GM19328 (cell line): ENCODE results near the gene CAPN13.
"Not testable (repeated sequence)": the region's sequence is repeated elsewhere in the genome, so short reads cannot be mapped to it uniquely, and the experiment has no call there.

Experiments used
- ATAC-seq: cut with Tn5 transposase; IDR thresholded peaks from one replicate; pipeline ENCODE4 v1.9.1; 2021; ENCODE audit warnings: mild to moderate bottlenecking, moderate library complexity; ENCODE audit not compliant: unreplicated experiment

The CAPN13 gene

DNA sequence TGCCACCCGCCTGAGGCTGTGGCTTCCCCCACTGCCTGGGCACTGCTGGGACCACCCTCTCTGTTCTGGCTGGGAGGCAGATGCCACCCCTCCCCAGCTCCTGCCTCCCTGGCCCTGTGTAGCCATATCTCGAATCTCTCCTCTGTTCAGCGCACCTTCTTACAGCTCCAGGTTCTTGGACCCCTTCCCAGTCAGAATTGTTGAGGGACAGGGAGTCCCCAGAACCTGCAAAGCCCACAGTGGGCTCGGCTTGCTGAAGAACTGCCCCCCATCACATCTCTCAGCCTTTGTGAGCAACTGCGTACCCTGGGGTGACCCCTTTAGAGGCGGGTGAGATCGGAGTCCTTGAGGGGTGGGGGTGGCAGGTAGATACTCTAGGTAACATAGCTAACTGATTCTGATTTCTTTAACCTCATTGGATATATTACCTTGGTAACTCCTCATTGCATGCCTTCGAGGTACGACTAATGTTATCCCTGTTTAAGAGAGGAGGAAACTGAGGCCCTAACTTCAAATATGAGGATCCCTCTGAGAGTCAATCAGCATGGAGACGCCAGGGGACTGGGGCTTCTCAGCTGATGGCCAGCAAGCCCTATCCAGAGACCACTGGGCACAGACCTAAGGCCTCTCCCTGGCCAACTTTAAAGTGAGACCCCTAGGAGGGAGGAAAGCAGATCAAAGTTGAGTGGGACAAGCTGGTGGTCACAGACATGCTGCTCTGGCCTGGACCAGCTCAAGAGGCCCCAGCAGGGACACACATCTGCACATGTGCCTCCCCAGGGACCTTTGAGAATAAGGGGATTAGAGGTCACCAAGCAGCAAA, 101.3 kb downstream of the CAPN13 start:
- ATAC-seq: no peak

DNA sequence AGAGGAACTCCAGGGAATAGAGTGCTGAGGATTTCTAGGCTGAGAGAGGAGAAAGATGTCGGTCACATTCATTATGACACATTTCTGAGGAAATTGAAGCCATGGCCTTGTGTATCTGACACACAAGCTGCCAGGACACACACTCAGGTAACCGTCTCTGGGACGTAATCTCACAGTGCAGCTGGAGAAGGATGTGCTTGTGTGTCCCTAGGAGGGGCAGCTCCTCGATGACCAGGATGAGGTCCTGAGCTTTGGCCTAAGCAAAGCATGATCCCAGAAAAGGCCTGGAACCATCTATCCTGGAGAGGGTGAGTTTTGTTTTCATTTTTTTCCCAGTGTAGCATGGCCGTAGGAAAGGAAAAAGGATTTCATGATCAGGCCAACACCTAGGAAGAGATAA, 102.2 kb downstream of the CAPN13 start:
- no peak for ATAC-seq

DNA sequence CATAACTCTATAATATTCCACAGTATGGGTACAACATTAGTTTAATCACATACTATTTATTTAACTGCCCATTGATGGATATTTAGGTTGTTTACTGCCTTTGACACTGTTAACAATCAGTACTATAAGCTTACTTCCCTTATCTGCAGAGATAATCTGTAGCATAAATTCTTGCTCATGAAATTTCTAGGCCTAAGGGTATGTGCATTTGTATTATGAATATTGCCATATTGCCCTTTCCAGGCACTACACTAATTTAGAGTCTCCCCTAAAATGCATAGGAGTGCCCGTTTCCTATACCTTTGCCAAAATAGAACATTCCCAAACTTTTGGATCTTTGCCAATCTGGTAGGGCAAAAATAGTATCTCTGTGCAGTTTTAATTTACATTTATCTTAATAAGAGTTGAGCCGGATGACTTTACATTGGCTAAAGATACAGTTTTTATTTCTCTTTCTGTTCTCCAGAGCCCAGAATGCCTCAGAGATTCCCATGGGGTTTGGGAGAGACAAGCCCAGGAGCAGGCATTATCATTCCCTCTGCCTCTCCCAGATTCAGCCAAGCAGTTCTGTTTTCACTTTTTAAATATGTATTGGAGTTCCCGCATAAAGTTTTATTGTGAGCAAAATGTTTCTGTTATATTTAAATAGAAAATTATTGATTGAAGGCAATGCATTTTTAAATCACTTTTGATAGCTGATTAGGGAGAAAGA, 102.8 kb downstream of the CAPN13 start:
- no peak for ATAC-seq

DNA sequence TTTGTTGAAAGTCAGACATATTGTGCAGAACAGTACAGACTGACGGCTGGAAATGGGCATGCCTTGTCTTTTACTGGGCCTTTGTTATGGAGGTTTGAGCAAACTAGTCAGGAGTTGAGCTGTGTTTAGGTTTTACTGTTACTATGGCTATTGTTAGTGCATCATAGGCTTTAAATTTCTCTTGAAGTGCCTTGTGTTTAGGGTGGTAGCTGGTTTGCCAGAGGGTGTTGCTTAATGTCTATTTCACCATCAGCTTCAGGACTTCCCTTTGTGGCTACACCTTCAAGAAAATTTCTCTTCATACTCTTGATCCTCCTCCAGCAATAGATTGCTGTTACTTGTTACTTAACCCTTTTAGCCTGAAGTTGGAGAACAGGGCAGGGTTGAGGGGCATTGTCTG, 104.6 kb downstream of the CAPN13 start:
- no peak for ATAC-seq

DNA sequence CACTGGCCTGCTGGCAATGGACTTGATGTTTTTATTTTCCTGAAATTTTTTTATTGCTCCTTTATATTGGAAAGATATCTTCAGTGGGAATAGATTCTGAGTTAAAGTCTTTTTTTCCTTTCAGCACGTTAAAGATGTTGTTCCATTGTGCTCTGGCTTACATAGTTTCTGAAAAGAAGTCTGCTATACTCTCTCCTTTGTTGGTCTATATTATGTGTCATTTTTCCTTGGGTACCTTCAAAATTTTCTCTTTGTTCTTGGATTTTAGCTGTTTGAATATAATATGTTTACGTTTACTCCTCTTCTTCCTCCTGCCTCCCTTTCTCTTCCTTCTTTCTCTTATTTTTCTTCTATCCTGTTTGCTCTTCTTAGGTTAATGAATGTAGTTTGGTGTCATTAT, 105.5 kb downstream of the CAPN13 start:
- ATAC-seq: no peak

DNA sequence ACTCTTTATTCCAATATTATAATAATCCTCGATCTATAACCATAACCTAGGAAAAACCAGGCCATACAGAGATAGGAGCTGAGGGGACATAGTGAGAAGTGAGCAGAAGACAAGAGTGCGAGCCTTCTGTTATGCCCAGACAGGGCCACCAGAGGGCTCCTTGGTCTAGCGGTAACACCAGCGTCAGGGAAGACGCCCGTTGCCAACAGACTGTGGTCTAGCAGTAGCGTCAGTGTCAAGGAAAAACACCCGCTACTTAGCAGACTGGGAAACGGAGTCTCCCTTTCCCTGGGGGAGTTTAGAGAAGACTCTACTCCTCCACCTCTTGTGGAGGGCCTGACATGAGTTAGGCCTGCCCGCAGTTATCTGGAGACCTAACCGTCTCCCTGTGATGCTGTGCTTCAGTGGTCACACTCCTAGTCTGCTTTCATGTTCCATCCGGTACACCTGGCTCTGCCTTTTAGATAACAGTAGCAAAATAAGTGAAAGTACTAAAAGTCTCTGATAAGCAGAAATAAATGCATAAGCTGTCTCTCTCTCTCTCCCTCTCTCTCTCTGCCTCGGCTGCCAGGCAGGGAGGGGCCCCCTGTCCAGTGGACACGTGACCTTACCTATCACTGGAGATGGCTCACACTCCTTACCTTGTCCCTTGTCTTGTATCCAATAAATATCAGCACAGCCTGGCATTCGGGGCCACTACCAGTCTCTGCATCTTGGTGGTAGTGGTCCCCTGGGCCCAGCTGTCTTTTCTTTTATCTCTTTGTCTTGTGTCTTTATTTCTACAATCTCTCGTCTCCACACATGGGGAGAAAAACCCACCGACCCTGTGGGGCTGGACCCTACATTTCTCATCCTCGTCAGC, 109.8 kb downstream of the CAPN13 start:
- ATAC-seq: not testable (repeated sequence)

DNA sequence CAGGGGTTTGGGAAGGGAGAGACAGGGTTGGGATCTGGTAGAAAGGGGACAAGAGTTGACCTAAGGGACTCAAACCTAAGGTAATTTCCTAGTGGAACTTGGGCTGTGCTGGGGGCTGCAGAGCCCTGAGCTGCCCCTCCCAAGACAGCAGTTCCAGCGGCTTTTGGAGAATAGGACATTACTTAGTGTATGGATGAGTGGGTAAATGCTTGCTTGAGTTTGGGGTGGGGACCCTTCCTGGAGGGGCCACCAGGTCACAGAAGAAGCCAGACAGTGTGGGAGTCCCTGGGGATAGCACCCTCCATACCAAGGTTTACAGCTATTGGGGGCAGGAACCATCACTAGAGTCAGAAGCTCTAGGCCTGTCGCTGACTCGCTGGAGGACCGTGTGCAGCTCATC, 111.5 kb downstream of the CAPN13 start:
- ATAC-seq: no peak

DNA sequence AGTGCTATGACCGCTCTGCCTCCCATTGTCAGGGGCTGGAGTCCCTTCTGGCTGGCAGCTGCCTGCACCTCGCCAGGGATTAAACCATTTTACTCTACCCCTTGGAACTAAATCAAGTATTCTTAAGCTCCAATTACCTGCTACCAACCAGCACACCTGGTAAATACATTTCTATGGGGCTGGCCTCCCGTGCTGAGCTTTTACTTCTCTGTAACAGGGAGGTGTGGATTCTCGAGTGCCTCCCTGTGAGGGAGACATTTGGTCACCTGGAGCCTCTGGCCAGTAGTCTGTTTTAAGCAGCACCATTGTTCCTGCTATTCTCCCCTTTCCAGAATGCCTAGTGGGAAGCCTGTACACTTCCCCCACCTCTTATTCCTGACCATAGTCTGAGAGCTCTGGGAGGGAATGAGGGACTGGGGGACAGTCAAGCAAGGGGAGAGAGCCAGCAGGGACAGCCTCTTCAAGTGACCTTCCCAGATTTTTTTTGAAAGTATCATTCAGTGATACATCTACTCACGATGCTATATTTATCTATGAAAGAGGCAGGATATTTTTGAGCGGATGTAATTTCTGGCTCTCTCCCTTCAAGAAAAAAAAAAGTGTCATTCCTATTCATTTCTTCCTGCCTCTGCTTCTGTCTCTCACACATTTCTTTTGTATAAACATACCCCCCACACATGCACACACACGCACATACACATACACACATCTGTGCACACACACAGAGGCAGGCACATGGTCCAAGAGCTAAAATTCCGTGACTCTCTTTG, 112.8 kb downstream of the CAPN13 start:
- ATAC-seq: no peak

DNA sequence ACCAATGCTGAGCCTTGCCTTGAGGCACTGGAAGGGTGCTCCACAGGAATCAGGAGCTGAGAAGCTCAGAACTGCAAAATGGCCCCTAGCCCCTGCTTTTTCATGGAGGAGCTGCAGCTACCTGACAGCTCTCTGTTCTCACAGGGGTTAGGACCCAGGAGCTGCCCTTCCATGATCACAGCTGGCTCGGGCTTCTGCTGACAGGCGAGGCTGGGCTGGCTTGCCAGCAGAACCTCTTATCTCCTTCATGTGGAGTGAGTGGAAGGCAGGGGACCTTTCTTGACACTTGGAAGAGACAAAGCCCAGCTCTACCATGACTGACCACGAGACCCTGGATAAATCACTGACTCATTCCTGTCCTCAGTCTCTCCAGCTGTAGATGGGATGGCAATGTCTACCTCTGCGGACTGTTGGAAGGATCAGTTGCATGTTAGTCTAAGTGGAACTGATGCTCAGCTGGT, 113.4 kb downstream of the CAPN13 start:
- no peak for ATAC-seq

DNA sequence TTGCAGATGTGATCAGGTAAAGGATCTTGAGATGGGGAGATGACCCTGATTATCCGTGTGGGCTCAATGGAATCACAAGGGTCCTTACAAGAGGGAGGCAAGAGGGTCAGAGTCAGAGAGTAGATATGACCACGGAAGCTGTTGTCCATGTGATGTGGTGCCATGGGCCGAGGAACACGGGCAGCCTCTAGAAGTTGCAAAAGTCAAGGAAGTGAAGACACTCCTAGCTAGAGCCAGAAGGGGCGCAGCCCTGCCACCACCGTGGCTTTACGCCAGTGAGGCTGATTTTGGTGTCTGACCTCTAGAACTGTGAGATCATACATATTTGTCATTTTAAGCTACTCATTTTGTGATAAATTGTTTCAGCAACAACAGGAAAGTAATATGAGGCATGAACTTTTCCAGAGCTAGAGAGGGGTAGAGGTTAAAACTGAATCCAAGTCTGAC, 114.4 kb downstream of the CAPN13 start:
- no peak for ATAC-seq

DNA sequence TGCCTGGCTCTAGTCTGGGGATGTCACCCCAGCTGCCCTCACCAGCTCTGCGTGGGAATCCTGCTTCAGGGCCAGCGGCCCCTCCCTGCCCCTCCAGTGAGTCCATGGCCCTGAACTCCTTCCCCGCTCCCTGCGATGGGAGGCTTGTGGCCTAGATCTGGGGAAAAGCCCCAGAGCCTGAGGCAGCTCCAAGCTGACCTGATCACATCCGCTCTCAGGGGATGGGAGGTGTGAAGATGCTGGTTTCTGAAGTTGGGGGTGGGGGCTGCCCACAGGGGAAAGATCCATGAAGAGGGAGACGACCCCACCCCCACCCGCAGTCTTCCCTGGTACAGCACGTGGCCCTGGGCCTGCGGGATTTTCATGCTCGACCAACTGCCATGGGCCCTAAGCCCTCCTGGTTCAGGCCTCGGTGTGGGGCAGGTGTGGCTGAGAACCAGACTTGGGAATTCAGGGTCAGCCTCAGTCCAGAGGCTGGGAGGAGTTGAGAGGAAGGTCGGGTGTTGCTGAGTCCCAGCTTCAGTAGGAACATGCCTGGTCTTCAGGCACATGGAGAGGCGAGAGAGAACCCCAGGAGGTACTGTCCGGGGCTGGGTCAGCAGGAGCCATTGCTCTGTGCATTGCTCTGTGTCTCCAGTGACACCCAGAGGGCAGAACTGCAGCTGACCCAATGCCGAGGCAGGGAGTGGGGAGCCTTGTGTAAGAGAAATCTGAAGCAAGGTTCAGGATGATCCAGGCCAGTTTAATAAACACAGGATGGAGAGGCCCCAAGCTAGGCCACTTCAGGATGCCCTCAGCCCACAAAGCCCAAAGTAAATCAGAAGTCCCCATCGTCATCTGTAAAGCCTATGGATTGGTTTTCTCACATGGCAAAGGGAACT, 115.1 kb downstream of the CAPN13 start:
- ATAC-seq: no peak

DNA sequence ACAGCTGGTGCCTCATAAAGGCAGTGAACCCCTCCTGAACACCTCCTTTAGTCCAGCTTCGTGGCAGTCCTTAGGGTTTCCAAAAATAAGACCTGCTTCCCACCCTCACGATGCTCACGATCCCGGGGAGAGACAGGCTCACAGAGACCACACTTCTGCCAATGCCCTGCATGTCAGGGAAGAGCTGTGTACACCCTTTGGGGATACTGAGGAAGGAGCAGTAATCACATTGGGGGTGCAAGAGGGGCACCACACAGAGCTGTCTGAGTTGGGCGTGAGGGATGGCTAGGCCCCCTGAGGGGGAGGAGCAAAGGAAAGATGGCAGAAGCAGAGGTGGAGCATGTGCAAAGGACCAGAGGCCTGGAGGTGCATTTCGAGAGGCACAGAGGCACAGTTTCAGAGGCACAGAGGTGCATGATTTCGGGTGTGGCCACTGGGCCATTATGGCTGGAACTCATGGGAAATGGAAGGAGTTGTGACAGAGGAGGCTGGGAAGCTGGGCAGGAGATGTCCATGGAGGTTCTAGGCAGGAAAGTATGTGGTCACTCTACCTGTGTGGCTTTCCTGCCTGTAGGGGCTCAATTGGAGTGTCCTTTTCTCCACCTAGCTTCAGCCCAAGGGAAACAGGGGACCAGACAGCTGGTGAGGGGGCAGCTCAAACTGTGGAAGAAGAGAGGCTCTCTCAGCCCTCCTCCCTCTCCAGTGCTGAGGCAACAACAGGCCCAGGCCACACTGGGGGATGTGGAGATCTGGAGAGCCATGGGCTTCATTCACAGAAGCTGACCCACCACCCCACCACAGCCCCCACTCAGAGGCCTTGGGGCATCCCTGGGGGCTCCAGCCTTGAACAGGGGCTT, 115.9 kb downstream of the CAPN13 start:
- no peak for ATAC-seq

DNA sequence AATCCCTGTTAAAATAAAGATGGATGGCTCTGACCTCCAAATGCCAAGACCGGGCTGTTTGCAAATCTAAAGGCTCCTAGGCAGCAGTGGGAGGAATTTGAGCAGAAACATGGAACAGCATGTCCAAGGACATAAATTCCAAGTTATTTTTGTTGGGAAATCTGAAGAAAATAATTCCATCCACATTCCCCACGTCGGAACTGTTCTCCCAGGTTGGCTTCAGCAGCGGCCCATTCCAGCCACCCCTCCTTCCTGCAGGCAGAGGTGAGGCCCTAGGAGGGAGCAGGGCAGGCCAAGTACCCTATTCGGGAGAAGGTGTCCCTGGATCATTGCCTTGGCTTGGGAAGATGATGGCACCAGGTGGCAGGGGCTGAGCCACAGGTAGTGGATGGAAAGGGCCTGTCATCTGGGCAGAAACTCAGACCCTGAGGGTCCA, 117.1 kb downstream of the CAPN13 start:
- no peak for ATAC-seq

DNA sequence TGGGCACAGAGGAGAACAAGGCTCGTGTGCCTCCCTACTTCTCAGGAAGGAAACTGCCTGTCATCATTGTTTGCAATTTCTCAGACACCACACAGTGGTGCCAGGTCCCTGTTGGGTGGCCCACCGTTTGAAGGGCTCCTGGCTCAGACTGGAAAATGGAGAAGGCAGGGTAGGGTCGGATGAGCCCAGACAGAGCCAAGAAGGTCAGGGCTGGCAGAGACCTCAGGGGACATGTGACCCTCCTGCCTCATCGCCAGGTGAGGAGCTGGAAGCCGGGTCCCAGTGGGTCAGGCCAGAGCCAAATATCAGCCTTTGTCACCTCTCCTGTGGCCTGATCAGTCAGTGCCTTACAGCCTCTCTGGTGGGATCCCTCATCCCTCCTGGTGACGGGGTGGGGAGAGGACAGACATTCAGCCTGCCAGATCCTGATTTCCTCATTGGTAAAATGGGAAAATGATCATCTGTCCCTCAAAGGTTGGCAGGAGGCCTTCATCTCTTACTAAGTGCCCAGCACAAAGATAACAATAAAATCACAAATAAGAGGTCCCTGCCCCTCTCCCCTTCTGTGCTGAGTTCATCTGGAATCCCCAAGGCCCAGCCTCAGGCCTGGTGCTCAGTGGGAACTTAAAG, 117.6 kb downstream of the CAPN13 start:
- ATAC-seq: no peak

DNA sequence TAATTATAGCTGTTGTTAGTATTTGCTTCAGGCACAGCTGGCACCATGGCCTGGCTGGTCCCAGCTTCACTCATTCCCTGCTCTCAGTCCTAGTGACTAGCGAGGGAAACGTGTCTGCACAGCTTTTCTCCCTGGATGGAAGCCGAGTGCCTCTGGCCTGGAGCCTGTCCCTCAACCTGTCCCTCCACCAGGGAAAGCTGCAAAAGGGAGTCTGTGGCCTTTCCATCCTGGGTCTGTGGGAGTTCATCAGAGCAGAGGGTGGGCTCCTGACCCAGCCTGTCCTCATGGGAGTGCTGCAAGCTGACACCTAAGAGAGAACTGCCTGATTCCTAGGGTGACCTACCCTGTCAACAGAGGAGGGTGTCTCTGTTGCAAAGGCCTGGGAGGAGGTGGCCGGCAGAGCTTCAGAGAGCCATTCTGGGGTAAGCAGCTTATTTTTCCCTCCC, 118.3 kb downstream of the CAPN13 start:
- ATAC-seq: no peak

DNA sequence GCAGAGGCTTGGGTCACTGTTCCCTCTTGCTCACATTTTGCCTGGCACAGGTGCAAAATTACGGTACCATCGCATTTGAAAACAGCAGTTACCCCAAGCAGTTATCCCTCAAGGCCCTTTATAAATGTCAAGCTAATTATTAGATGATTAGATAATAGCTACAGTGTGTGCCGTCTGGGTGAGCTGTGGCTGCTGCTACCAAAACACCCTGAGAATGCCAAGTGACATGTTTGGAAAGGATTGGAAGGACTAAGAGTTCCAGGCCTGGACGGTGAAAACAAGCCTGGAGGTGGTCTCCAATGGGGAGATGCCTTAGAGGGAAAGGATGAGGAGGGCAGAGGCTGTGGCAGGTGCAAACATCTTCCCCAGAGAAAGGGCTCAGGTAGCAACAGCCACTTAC, 120.6 kb downstream of the CAPN13 start:
- ATAC-seq: no peak

DNA sequence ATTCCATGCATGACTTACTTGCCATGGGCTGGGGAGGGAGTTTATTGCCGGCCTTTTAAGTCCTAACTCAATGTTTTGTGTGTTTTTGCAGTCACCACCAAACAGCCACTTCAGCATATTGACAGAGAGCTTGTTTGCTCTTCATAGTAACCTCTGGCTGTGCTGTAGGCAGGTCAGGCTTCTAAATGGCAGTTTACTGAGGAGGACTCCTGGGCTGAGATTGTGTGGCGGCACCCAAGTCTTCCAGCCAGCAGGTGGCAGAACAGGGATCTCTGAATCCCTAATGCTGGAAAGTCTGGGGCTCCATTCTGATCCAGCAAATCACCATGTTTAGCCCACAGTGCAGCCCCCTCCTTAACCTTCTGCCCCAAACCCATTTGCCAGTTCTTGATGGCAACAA, 121.2 kb downstream of the CAPN13 start:
- no peak for ATAC-seq

DNA sequence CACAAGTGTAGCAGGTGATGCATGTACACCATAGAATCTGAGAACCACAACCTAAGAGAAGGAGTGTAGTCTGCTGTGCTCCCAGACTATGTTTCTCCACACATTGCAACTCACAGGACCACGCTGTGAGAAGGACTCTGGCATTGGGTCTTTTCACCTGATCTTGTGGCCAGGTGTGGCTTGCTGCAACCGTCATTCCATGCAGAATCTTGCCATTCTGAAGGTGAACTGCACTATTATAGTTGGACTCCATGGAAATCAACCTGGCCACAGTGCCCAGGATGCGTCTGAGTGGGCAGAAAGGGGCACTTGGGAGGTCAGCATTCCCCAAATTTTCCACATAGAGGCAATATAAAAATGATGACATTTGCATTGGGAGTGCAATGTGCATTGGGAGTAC, 122.2 kb downstream of the CAPN13 start:
- ATAC-seq: no peak
